Embryonic facial prominence (tissue), 1 donor: ENCODE measurements around the gene POTEB.
"Not testable (repeated sequence)": the region's sequence is repeated elsewhere in the genome, so short reads cannot be mapped to it uniquely, and the experiment has no call there.

Experiments
- DNase-seq: peaks from one replicate; pipeline ENCODE4 v3.0.0-alpha.2; 2016; ENCODE audit errors: extremely low spot score

The POTEB gene

DNA sequence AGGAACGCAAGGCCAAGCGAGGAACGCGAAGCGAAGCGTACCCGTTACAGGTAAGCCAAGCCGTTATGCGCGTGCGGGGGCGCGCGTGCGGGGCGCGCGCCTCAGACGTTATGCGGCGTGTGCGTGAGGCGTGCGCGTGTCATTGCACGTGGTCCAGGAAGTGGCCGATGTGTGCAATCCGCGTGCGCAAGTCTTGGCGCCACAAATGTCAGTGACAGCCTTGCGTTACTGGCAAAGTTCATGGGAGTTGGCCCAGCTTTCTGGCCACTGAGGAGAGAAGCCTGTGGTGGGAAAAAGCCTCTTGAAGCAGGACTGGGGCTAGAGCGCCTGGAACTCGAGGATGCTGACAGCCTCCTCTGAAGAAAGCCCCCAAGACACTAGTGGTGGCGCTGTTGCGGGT lies at the start of gene POTEB:
POTEB (minus strand) TSS at position 101 of the 400 bp plus-strand sequence. CDS start 489 bp downstream, outside the sequence.
- not testable (repeated sequence) for DNase-seq

DNA sequence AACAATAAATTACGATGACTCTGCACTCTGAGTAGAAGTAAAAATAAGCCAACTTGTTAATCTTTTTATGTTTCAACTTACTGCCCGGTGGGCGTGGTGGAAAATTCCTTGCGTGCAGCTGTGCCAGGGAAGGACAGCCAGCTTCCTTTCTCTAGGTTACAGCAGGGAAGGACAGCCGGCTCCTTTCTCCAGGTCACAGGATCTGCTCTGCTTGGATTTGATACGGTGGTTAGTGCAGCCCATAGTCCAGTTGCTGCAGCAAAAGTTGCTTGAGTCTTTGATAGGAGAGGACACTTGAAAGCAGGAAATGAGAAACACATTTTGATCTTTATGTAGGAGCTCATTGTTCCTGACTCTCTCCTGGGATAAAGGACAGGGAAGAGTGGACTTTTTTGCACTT lies 13.4 kb upstream of the POTEB start:
- DNase-seq, result not testable (repeated sequence)

DNA sequence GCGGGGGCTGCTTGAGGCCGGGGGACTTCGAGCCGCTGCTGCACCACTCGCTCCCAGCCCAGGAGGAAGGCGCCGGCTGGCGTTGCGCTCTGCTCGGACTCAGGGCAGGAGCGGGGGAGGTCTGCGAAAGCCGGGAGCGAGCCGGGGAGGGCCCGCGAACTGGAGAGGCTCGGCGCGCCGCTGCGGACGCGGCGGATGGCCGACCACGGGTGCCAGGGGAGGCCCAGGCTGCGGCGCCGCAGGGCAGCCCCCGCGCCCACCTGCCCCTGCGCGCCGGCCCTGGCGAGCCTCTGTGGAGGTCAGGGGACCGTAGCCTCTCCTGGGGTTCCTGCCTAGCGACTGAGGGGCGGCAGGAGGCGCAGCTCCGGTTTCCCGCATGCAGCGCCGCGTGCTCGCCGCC lies 12.0 kb upstream of the POTEB start:
- not testable (repeated sequence) for DNase-seq

DNA sequence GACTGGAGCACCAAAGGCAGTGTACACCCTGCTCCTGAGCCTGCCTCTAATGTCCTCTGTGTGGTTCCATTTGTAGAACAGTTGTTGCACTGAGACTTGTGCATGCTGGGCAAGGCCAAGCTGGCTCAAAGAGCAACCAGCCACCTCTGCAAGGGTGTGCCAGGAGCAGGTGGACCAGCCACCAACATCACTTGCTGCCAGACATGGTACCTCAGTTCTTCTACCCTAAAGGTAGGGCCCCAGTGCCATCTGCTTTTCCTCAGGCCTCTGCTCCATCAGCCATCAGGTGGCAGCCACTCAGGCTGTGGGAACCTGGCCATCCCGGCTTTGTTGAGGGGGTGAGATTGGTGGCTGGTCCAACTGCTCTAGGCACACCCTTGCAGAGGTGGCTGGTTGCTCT lies 38.7 kb downstream of the POTEB start:
- not testable (repeated sequence) for DNase-seq
